ENCODE measurements around the gene AGR3.
"Not testable (repeated sequence)": the region's sequence is repeated elsewhere in the genome, so short reads cannot be mapped to it uniquely, and the experiment has no call there.

The AGR3 gene

GRCh38 chr7:16891338-16891737 is 9.6 kb upstream of the AGR3 start:
- no peak for ATAC-seq
- no peak for DNase-seq

DNA sequence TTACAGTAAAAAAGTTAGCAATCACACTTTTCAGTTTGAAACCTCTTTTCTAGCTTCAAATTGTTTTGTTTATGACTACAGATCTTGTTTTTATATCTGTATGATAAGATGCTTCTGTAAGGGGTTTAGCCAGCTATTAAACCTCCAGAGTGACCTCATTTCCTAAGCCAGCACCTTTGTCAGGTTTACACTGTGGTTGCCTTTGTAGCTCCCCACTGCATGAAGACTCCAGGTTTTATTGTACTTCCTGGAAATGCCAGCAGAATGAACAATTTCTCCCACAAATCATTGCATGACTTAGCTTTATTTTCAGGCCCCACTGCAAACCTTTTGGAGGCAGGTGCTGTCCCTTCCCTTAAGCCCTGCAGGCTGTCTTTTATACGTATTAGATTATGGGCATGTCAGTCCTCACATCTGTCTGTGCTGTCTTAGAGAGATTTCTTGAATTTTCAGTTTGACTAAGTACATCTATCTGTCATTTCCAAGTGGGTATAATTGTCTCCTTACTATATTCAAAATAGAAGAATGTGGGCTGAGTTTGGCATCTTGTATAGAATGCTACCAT is 8.2 kb upstream of the AGR3 start:
- no peak for DNase-seq
- peak; percentile 64 for ATAC-seq

DNA sequence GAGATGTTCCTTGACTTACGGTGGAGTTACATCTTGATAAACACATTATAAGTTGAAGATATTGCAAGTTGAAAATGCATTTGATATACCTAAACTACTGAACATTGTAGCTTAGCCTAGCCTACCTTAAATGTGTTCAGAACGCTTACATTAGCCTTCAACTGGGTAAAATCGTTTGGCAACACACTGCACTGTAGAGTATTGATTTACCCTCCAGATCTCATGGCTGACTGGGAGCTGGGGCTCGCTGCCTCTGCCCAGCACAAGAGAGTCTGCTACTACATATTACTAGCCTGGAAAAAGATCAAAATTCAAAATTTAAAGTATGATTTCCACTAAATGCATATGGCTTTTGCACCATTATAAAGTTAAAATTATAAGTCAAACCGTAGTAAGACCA is 7.5 kb upstream of the AGR3 start:
- no peak for DNase-seq
- ATAC-seq = no peak

GRCh38 chr7:16883918-16884317 is 2.1 kb upstream of the AGR3 start:
- ATAC-seq = no peak
- no peak for DNase-seq

- no peak for ATAC-seq
- DNase-seq = no peak
Observed at GRCh38 chr7:16880554-16880953, 1.2 kb downstream of the AGR3 start.

DNA sequence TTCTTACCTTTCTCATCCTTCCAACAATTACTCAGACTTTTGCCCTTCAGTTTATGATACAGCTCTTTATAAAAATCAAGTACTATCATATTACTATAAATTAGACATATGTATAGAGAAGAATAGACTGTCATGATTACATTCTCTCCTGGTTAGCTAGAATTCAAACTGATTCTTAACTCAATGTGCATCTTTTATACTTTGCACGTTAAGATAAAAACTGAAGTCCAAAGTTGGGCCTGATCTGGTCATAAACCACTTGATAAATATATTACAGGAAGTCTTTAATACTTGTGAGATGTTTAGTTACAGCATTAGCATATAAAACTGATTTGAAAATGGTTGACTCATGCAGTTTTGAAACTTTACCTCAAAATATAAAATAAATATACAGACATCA is 2.6 kb downstream of the AGR3 start:
- ATAC-seq (no peak), DNase-seq (no peak)

- no peak for DNase-seq
- ATAC-seq = no peak
Observed at GRCh38 chr7:16875861-16876260, 5.9 kb downstream of the AGR3 start.

- ATAC-seq = no peak
Observed at GRCh38 chr7:16874066-16874465, 7.7 kb downstream of the AGR3 start.

DNA sequence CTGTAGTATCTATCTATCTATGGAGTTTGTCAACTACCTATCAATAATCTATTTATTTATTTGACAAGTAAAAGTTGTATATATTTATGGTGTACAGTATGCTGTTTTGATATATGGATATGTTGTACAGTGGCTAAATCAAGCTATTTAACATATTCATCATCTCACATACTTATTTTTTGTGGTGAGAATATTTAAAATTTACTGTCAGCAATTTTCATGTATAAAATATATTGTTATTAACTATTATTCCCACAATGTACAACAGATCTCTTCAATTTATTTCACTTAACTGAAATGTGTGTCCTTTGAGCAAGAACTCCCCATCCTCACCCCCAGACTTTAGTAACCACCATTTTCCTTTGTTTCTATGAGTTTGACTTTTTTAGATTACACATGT is 14.5 kb downstream of the AGR3 start:
- ATAC-seq (no peak), DNase-seq (no peak)

More at GRCh38 chr7:16874066-16874465, 7.7 kb downstream of the AGR3 start:
- no peak for DNase-seq

GRCh38 chr7:16853189-16853588 is 28.6 kb downstream of the AGR3 start:
- not testable (repeated sequence) for ATAC-seq, DNase-seq

DNA sequence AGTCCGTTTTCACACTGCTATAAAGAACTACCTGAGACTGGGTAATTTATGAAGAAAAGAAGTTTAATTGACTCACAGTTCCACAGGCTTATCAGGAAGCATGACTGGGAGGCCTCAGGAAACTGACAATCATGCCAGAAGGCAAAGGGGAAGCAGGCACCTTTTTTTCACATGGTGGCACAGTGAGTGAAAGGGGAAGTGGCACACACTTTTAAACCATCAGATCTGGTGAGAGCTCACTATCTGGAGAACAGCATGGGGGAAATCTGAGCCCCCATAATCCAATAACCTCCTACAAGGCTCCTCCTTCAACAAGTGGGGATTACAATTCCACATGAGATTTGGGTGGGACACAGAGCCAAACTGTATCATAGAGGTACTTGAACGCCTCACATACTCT is 30.0 kb downstream of the AGR3 start:
- no peak for ATAC-seq

GRCh38 chr7:16850614-16851466 is 30.9 kb downstream of the AGR3 start:
- no peak for DNase-seq
- no peak for ATAC-seq

More for the DNA sequence above, 30.0 kb downstream of the AGR3 start:
- no peak for DNase-seq

GRCh38 chr7:16849296-16850148 is 32.3 kb downstream of the AGR3 start:
- no peak for DNase-seq
- no peak for ATAC-seq

DNA sequence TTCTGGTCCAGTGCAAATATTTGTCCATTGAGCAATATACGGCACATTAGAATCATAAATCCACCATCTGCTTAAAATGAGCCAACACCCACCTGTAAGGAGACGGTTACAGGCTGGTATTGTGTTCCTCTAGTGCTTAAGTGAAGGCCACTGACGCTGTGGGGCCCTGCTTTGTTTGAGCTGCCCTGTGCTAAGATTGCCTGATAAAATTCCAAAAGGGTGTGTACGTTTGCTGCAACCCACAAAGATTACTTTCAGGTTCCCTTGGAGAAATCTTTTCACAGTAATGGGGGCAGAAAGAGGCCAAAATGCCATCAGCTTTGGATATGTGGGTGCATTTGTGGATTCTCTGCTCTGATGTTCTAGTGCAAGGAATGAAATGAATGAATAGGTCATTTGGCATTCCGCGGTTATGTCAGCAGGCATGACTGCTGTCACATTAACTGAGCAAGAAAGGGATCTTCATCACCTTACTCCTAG is 34.4 kb downstream of the AGR3 start:
- ATAC-seq = no peak
- no peak for DNase-seq

GRCh38 chr7:16846601-16847165 is 35.1 kb downstream of the AGR3 start:
- ATAC-seq (no peak), DNase-seq (no peak)

DNA sequence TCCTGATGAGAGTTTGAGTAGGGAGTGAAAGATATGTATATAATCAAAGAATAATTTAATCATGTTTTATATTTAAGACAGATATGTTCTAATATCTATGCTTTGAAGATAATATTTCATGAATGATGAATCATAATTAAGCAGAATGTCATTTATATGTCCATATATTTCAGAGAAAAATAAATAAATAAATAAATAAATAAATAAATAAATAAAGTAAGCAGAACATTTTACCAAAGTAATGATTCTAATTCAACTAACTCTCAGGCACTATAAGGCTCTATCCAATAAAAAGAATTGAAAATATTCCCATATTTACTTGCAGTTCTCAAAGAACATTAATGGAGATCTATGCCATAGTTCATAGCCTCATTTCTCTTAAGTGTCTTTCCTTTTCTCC is 36.0 kb downstream of the AGR3 start:
- DNase-seq = no peak
- ATAC-seq = no peak

DNA sequence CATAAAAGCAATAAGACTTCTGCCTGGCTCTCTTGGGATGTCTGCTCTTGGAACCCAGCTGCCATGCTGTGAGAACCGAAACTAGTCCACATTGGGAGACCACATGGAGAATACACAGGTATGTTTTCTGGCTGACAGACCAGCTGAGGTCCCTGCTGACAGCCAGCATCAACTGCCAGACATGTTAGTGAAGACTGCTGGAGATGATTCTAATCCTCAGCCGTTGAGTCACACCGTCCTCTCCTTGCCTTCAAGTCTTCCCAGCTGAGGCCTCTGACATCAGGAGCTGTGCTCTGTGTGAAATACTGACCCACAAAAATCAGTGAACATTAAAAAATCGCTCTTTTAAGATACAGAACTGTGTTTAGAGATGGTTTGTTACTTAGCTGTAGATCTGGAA is 40.1 kb downstream of the AGR3 start:
- DNase-seq (no peak), ATAC-seq (no peak)

- DNase-seq (no peak), ATAC-seq (no peak)
Observed at GRCh38 chr7:16840094-16840493, 41.7 kb downstream of the AGR3 start.

DNA sequence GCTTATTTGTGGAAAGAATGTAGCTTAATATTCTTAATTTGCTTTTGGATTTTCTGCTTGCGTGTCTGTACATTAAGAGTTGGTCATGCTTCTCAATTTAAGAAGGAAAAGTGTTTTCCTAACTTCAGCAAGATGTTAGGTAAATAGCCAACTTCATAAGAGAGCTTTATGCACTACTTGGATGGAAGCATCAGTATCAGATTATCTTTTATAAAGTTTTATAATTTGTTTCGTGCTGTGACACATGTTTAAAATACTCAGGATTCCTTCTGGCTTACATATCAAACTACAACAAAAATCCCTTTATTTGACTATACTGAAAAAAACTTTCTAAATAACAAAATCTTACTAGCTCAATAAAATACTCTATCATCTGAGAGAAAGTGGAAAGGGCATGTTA is 42.1 kb downstream of the AGR3 start:
- no peak for DNase-seq
- ATAC-seq = no peak

- DNase-seq = no peak
- no peak for ATAC-seq
Observed at GRCh38 chr7:16838891-16839290, 42.9 kb downstream of the AGR3 start.

DNA sequence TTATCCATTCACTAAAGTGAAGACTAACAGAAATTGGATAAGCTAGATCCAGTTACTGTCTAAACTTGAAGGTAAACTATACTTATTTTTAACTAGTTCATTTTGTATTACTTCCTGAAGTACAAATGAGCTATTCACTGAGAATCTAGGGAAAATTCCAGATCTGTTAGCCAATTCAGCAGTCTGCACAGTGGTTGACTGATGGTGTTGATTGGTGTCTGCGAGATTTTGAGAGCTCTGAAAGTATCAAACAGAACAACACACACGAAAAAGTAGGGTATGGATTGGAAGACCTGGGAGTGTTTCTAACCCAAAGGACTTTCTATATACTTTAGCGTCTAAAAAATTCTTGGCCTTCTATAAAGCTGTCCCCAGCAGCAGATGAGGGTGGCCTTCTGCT is 43.4 kb downstream of the AGR3 start:
- no peak for DNase-seq

DNA sequence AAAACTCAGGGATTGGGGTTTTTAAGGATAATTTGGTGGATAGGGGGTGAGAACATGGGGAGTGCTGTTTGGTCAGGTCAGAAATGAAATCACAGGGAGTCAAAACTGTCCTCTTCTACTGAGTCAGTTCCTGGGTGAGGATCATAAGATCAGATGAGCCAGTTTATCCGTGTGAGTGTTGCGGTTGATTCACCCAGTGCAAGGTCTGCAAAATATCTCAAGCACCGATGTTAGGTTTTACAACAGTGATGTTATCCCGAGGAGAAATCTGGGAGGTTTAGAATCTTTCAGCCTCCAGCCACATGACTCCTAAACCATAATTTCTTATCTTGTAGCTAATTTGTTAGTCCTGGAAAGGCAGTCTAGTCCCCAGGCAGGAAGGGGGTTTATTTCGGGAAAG is 45.3 kb downstream of the AGR3 start:
- ATAC-seq (no peak), DNase-seq (no peak)

More for the DNA sequence above, 43.4 kb downstream of the AGR3 start:
- ATAC-seq = no peak

- no peak for ATAC-seq
- DNase-seq = no peak
Observed at GRCh38 chr7:16833373-16833772, 48.4 kb downstream of the AGR3 start.

Measured in stimulated activated naive CD8-positive, alpha-beta T cell treated with anti-CD3 and anti-CD28 coated beads, Interleukin-15, Interleukin-2, amounts not matched to agents 100 U/mL and 50 U/mL, for 24 hours (primary cell).